Measurements from ENCODE around the gene SH3D19.

GRCh38 chr4:151344948-151345347, 19.5 kb upstream of the SH3D19 start:
- TF ChIP-seq TAF1 (IDR thresholded peaks at IDR 0.05; ENCODE audit: low read depth, low read length) (no peak), POLR2A (IDR thresholded peaks at IDR 0.05; ENCODE audit: low read depth, low read length) (no peak)

Measured in GM12891 (cell line).